Heart right ventricle (tissue), 16 donors: Measurements from ENCODE around the gene SFMBT2. TPM values are rescaled to one million over a fixed set of nuclear protein-coding genes. Genes with fewer than 3 reads are reported as not detected.
A peak's percentile ranks its signal among the peaks of the same experiment; 100 is the strongest.

Experiments
- ATAC-seq, 8 donors: fragments of 200-7000 bp; cut with Tn5 transposase; one replicate each; pipeline ENCODE4 v1.9.1; 2020; ENCODE audit warnings: mild to moderate bottlenecking in 8 of 8, moderate library complexity in 8 of 8, moderate number of reproducible peaks in 1 of 8
- DNase-seq, 2 donors: peaks; one replicate each; pipeline ENCODE4 v3.0.0-alpha.2; 2020
- H3K27ac ChIP-seq, 10 donors: fragments of 200-600 bp; sonication (generic) in 2 of 10; one replicate each; pipeline versions ENCODE4 v1.5.0 to v1.8.0; 2020 to 2022; ENCODE audit warnings: mild to moderate bottlenecking in 3 of 10
- H3K27me3 ChIP-seq, 7 donors: fragments of 200-600 bp; one replicate each; pipeline ENCODE4 v1.8.0; 2021 to 2022; ENCODE audit warnings: mild to moderate bottlenecking in 2 of 7
- H3K36me3 ChIP-seq, 9 donors: fragments of 200-600 bp; sonication (generic) in 1 of 9; one replicate each; pipeline versions ENCODE4 v1.5.0 to v1.8.0; 2020 to 2022; ENCODE audit warnings: mild to moderate bottlenecking in 2 of 9
- H3K4me1 ChIP-seq, 9 donors: fragments of 200-600 bp; sonication (generic) in 1 of 9; one replicate each; pipeline versions ENCODE4 v1.5.0 to v1.8.0; 2020 to 2022; ENCODE audit warnings: mild to moderate bottlenecking in 4 of 9
- H3K4me3 ChIP-seq, 10 donors: fragments of 200-600 bp; sonication (generic) in 2 of 10; one replicate each; pipeline versions ENCODE4 v1.5.0 to v1.8.0; 2020 to 2022; ENCODE audit warnings: mild to moderate bottlenecking in 7 of 10, moderate library complexity in 2 of 10
- H3K9me3 ChIP-seq, 11 donors: fragments of 200-600 bp in 10 of 11; sonication (generic) in 2 of 11; one replicate each; pipeline versions ENCODE4 v1.5.0 to v1.8.0; 2013 to 2022; ENCODE audit warnings: mild to moderate bottlenecking in 2 of 11, control low read depth in 1 of 11, moderate library complexity in 1 of 11
- WGBS, 2 donors: extraction: QIAGEN DNeasy Blood & Tissue Kit; methylation state at CpG; one replicate each; pipeline ENCODE4 v1.1.7; 2013; ENCODE audit warnings: inconsistent platforms in 1 of 2; 5-methylcytosine and 5-hydroxymethylcytosine counted together
- intact Hi-C, 10 donors: fragments of 100-400 bp; cut with DNase I; formaldehyde crosslinking; loops; one replicate each; pipeline versions ENCODE4 v1.11.1 to v1.14.2; 2022
- polyA plus RNA-seq, 2 donors: library from polyadenylated mRNA; stranded (reverse); fragments of 200-250 nt; gene quantifications; one replicate each; pipeline ENCODE4 v1.2.3, GENCODE V29; 2013
- total RNA-seq, 10 donors: library from RNA; stranded (reverse); fragmentation: NEBNext Ultra II Directional in 3 of 10; extraction: Animal tissue kit (Norgen Biotek cat#: 25700) in 3 of 10; gene quantifications; one replicate each; pipeline versions ENCODE4 v1.2.1 to v1.2.4, GENCODE V29; 2021 to 2023
- TF ChIP-seq, protein P1 (sequence below), 9 donors: fragments of 200-600 bp; sonication (generic) in 2 of 9; IDR thresholded peaks; one replicate each; pipeline versions ENCODE4 v1.5.0 to v1.8.0; 2021 to 2022; ENCODE audit warnings: antibody characterized with exemption in 9 of 9, mild to moderate bottlenecking in 5 of 9, moderate library complexity in 1 of 9
- donor health status: Arrhythmogenic right ventricular cardiomyopathy.
- donor health status: ischemic (EF 13 %, LVEDD 7.1; RV severe dilation, severe dysfunction).
- donor health status: healthy with polysubstance abuse.
- donor health status: DM: no; HTN: yes; CAD: no.
- donor health status: DM: no; HTN: no; CAD: no.
- donor health status: ischemic (EF 25% LVEDD 6.9; RV normal size, moderate dysfunction).
- donor health status: ischemic (EF 25% LVEDD 5.7; RV mildly dilated, moderate dysfunction).
- donor health status: healthy.
- donor health status: DM: yes; HTN: yes; CAD: no.
- donor health status: Ischemic cardiomyopathy.
- donor health status: ischemic (EF 35%, LVEDD 5.7; RV mildly dilated, moderate dysfunction).
- donor health status: nonischemic (EF 11% LVEDD 7.7; RV severe dilation, severe dysfunction).
- donor health status: DM: yes; HTN: yes; CAD: no.
- donor health status: PGD.
- donor health status: ischemic (EF 29% LVEDD 5.4; RV normal size, mild dysfunction).
- donor health status: nonischemic (EF 23%, LVEDD 6.1; RV moderate dilation, normal function).

Gene SFMBT2
- total and polyA plus RNA-seq, 12 donors = 4.1 to 14.2 (median 10.0) TPM

DNA sequence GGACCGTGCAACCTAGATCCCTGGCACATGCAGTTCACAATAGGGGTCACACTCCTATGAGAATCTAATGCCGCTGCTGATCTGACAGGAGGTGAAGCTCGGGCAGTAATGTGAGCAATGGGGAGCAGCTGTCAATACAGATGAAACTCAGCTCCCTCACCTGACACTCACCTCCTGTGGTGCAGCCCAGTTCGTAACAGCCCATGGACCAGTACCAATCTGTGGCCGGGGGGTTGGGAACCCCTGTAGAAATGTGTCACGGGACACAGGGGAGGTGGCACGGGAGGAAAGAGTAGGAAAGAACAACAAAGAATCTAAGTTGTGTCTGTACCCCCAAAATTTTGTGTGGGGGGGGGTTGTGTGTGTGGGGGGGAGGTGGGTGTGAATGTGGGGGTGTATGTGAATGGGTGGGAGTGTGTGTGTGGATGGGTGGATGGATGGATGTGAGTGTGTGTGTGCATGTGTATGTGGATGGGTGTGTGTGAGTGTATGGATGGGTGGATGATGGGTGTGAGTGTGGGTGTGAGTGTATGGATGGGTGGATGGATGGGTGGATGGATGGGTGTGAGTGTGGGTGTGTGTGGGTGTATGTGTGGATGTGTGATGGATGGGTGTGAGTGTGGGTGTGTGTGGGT lies 33.1 kb downstream of the SFMBT2 start:
- intact Hi-C loops = no loop called here
- Histone ChIP-seq H3K9me3 (peaks cover 0 to 3% (median 0%) of the 10 kb centered on the region in 11 donors), H3K27me3 (no peaks in the 10 kb centered on the region), H3K27ac (no peak overlapping the region), H3K4me1 (peaks cover 0 to 23% (median 0%) of the 10 kb centered on the region in 9 donors), H3K36me3 (peaks cover 0 to 53% (median 16%) of the 10 kb centered on the region in 9 donors), H3K4me3 (no peak overlapping the region)
- TF ChIP-seq, protein P1, sequence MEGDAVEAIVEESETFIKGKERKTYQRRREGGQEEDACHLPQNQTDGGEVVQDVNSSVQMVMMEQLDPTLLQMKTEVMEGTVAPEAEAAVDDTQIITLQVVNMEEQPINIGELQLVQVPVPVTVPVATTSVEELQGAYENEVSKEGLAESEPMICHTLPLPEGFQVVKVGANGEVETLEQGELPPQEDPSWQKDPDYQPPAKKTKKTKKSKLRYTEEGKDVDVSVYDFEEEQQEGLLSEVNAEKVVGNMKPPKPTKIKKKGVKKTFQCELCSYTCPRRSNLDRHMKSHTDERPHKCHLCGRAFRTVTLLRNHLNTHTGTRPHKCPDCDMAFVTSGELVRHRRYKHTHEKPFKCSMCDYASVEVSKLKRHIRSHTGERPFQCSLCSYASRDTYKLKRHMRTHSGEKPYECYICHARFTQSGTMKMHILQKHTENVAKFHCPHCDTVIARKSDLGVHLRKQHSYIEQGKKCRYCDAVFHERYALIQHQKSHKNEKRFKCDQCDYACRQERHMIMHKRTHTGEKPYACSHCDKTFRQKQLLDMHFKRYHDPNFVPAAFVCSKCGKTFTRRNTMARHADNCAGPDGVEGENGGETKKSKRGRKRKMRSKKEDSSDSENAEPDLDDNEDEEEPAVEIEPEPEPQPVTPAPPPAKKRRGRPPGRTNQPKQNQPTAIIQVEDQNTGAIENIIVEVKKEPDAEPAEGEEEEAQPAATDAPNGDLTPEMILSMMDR (IDR thresholded peaks at IDR 0.05) = no peak
- ATAC-seq = no peak
- DNase-seq = no peak
- WGBS, 2 donors = 97 to 99% methylated on average over 7 of the region's 7 CpGs

GRCh38 chr10:7374795-7375194 lies 36.0 kb downstream of the SFMBT2 start:
- 87 to 92% methylated on average over 5 of the region's 5 CpGs for WGBS, 2 donors
- Histone ChIP-seq H3K9me3 (peaks cover 0 to 3% (median 0%) of the 10 kb centered on the region in 11 donors), H3K36me3 (peaks cover 0 to 49% (median 15%) of the 10 kb centered on the region in 9 donors), H3K4me3 (no peak overlapping the region), H3K27me3 (no peaks in the 10 kb centered on the region), H3K27ac (peak overlapping the region in 1 of 10 donors; percentile 64), H3K4me1 (peaks cover 0 to 18% (median 0%) of the 10 kb centered on the region in 9 donors)
- no peak for DNase-seq
- TF ChIP-seq, protein P1 (IDR thresholded peaks at IDR 0.05) = no peak
- ATAC-seq = no peak
- intact Hi-C loops = no loop called here

DNA sequence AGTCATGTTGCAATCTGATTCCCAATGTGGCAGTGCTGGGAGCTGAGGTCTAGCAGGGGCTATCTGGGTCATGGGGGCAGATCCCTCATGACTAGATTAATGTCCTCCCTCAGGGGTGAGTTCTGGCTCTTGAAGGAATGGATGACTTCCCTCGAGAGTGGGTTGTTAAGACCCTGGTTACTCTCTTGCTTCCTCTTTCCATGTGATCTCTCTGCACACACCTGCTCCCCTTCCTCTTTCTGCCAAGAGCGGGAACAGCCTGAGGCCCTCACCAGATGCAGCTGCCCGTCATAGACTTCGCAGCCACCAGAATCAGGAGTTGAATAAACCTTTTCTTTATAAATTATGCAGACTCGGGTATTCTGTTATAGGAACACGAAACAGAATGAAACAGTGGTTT lies 37.8 kb downstream of the SFMBT2 start:
- no peaks in the 10 kb centered on the region for H3K27me3 ChIP-seq
- H3K9me3 ChIP-seq = peaks cover 0 to 3% (median 0%) of the 10 kb centered on the region in 11 donors
- peaks cover 0 to 18% (median 0%) of the 10 kb centered on the region in 9 donors for H3K4me1 ChIP-seq
- H3K27ac ChIP-seq = no peak overlapping the region
- intact Hi-C loops = no loop called here
- H3K36me3 ChIP-seq = peaks cover 0 to 57% (median 22%) of the 10 kb centered on the region in 9 donors
- TF ChIP-seq, protein P1 (IDR thresholded peaks at IDR 0.05) = no peak
- ATAC-seq (no peak), DNase-seq (no peak)
- no peak overlapping the region for H3K4me3 ChIP-seq
- WGBS, 2 donors = 92 to 95% methylated on average over 6 of the region's 6 CpGs

GRCh38 chr10:7372504-7372903 lies 38.3 kb downstream of the SFMBT2 start:
- intact Hi-C loops = no loop called here
- DNase-seq = no peak
- TF ChIP-seq, protein P1 (IDR thresholded peaks at IDR 0.05) = no peak
- no peak for ATAC-seq
- peaks cover 0 to 3% (median 0%) of the 10 kb centered on the region in 11 donors for H3K9me3 ChIP-seq
- H3K36me3 ChIP-seq = peaks cover 0 to 60% (median 24%) of the 10 kb centered on the region in 9 donors
- H3K27ac ChIP-seq = no peak overlapping the region
- no peaks in the 10 kb centered on the region for H3K27me3 ChIP-seq
- H3K4me1 ChIP-seq = peaks cover 0 to 18% (median 0%) of the 10 kb centered on the region in 9 donors
- WGBS, 2 donors = 64 to 75% methylated on average over 8 of the region's 8 CpGs
- no peak overlapping the region for H3K4me3 ChIP-seq
